BLaER1 treated with 17β-estradiol and CSF1 and Interleukin-3, amounts not matched to agents 10 nM and 100 nM (cell line): Measurements from ENCODE around the gene CRAT.
"Not testable (repeated sequence)": the region's sequence is repeated elsewhere in the genome, so short reads cannot be mapped to it uniquely, and the experiment has no call there.

ENCODE experiments used
- H3K27ac ChIP-seq, 11 experiments: shearing (Covaris generic); formaldehyde crosslinking; 2 replicates each; pipeline ENCODE4 v1.8.1; 2022
- H3K27me3 ChIP-seq, 11 experiments: shearing (Covaris generic); formaldehyde crosslinking; 2 replicates each; pipeline ENCODE4 v1.8.1; 2022
- H3K36me3 ChIP-seq, 11 experiments: shearing (Covaris generic); formaldehyde crosslinking; 2 replicates each; pipeline ENCODE4 v1.8.1; 2022
- H3K4me1 ChIP-seq, 10 experiments: shearing (Covaris generic); formaldehyde crosslinking; 2 replicates each; pipeline ENCODE4 v1.8.1; 2022
- H3K4me2 ChIP-seq, 11 experiments: shearing (Covaris generic); formaldehyde crosslinking; 2 replicates each; pipeline ENCODE4 v1.8.1; 2022
- H3K4me3 ChIP-seq, 10 experiments: shearing (Covaris generic); formaldehyde crosslinking; 2 replicates each; pipeline ENCODE4 v1.8.1; 2022
- H3K9ac ChIP-seq, 11 experiments: shearing (Covaris generic); formaldehyde crosslinking; 2 replicates each; pipeline ENCODE4 v1.8.1; 2022
- H3K9me3 ChIP-seq, 11 experiments: shearing (Covaris generic); formaldehyde crosslinking; replicated peaks in 1 of 11; 2 replicates each; pipeline ENCODE4 v1.8.1; 2022
- H4K20me1 ChIP-seq, 11 experiments: shearing (Covaris generic); formaldehyde crosslinking; 2 replicates each; pipeline ENCODE4 v1.8.1; 2022
- Cebpa-rat ChIP-seq, 11 experiments: shearing (Covaris generic); IDR thresholded peaks; 2 replicates each; pipeline ENCODE4 v1.8.1; 2022

CRAT gene

GRCh38 chr9:129136446-129137035 lies 25.9 kb upstream of the CRAT start:
- H3K27me3 ChIP-seq: no peaks in the 10 kb centered on the region
- peak overlapping the region in 1 of 11 experiments; percentile 24; a peak in 2 of 22 replicates for H3K9ac ChIP-seq
- no peaks in the 10 kb centered on the region for H3K9me3 ChIP-seq
- no peak overlapping the region for H3K4me3 ChIP-seq
- H3K4me1 ChIP-seq: peaks cover 22 to 40% (median 32%) of the 10 kb centered on the region in 10 experiments
- peaks cover 0 to 5% (median 0%) of the 10 kb centered on the region in 11 experiments; a peak in 2 of 22 replicates for H4K20me1 ChIP-seq
- no peak overlapping the region for H3K4me2 ChIP-seq
- H3K36me3 ChIP-seq: peaks cover 64 to 74% (median 71%) of the 10 kb centered on the region in 11 experiments
- TF ChIP-seq Cebpa-rat (IDR thresholded peaks at IDR 0.05): no peak
- peak overlapping the region in 2 of 11 experiments; percentile 14 to 25; a peak in 1 of 22 replicates for H3K27ac ChIP-seq

GRCh38 chr9:129135476-129135875 lies 24.9 kb upstream of the CRAT start:
- Histone ChIP-seq H3K4me3 (no peak overlapping the region), H3K36me3 (peaks cover 74 to 85% (median 82%) of the 10 kb centered on the region in 11 experiments)
- TF ChIP-seq Cebpa-rat (IDR thresholded peaks at IDR 0.05): no peak

GRCh38 chr9:129133082-129133481 lies 22.5 kb upstream of the CRAT start:
- H3K27ac ChIP-seq: peak overlapping the region in 5 of 11 experiments; percentile 6 to 42 (median 24); a peak in 4 of 22 replicates
- H4K20me1 ChIP-seq: peaks cover 0 to 19% (median 0%) of the 10 kb centered on the region in 11 experiments; a peak in 6 of 22 replicates
- peaks cover 0 to 12% (median 4%) of the 10 kb centered on the region in 10 experiments; a peak in 12 of 20 replicates for H3K4me1 ChIP-seq
- H3K9ac ChIP-seq: peak overlapping the region in 9 of 11 experiments; percentile 4 to 56 (median 28); a peak in 9 of 22 replicates
- H3K27me3 ChIP-seq: no peaks in the 10 kb centered on the region
- H3K4me2 ChIP-seq: no peak overlapping the region
- H3K4me3 ChIP-seq: no peak overlapping the region
- H3K9me3 ChIP-seq: no peaks in the 10 kb centered on the region
- no peak for TF ChIP-seq Cebpa-rat (IDR thresholded peaks at IDR 0.05)
- peaks cover 85 to 100% (median 94%) of the 10 kb centered on the region in 11 experiments for H3K36me3 ChIP-seq

More at GRCh38 chr9:129135476-129135875, 24.9 kb upstream of the CRAT start:
- peak overlapping the region in 1 of 11 experiments; percentile 35; a peak in 1 of 22 replicates for H3K9ac ChIP-seq
- peaks cover 11 to 34% (median 23%) of the 10 kb centered on the region in 10 experiments for H3K4me1 ChIP-seq
- no peak overlapping the region for H3K4me2 ChIP-seq
- no peaks in the 10 kb centered on the region for H3K9me3 ChIP-seq
- no peaks in the 10 kb centered on the region for H3K27me3 ChIP-seq
- H4K20me1 ChIP-seq: peaks cover 0 to 12% (median 0%) of the 10 kb centered on the region in 11 experiments; a peak in 4 of 22 replicates
- no peak overlapping the region for H3K27ac ChIP-seq

- H3K27me3 ChIP-seq: no peaks in the 10 kb centered on the region
- no peak for TF ChIP-seq Cebpa-rat (IDR thresholded peaks at IDR 0.05)
- no peak overlapping the region for H3K4me3 ChIP-seq
- no peak overlapping the region for H3K27ac ChIP-seq
- no peaks in the 10 kb centered on the region for H3K9me3 ChIP-seq
- peaks cover 80 to 97% (median 90%) of the 10 kb centered on the region in 11 experiments for H3K36me3 ChIP-seq
- peak overlapping the region in 3 of 11 experiments; percentile 5 to 30 (median 28); a peak in 2 of 22 replicates for H3K4me2 ChIP-seq
- peaks cover 0 to 35% (median 4%) of the 10 kb centered on the region in 11 experiments; a peak in 9 of 22 replicates for H4K20me1 ChIP-seq
- peaks cover 8 to 24% (median 17%) of the 10 kb centered on the region in 10 experiments for H3K4me1 ChIP-seq
- peak overlapping the region in 3 of 11 experiments; percentile 1 to 13 (median 8); a peak in 1 of 22 replicates for H3K9ac ChIP-seq
Measured at GRCh38 chr9:129131300-129132145, 20.9 kb upstream of the CRAT start.

GRCh38 chr9:129130791-129131190 lies 20.2 kb upstream of the CRAT start:
- peaks cover 76 to 96% (median 84%) of the 10 kb centered on the region in 11 experiments for H3K36me3 ChIP-seq
- no peak overlapping the region for H3K4me2 ChIP-seq
- H3K4me3 ChIP-seq: no peak overlapping the region
- no peaks in the 10 kb centered on the region for H3K27me3 ChIP-seq
- no peaks in the 10 kb centered on the region for H3K9me3 ChIP-seq
- peaks cover 0 to 40% (median 4%) of the 10 kb centered on the region in 11 experiments; a peak in 9 of 22 replicates for H4K20me1 ChIP-seq
- H3K27ac ChIP-seq: no peak overlapping the region
- no peak overlapping the region for H3K9ac ChIP-seq
- TF ChIP-seq Cebpa-rat (IDR thresholded peaks at IDR 0.05): no peak
- peaks cover 15 to 32% (median 25%) of the 10 kb centered on the region in 10 experiments for H3K4me1 ChIP-seq

GRCh38 chr9:129130271-129130670 lies 19.7 kb upstream of the CRAT start:
- not testable (repeated sequence) for H3K27ac ChIP-seq, H3K4me2 ChIP-seq, H3K9ac ChIP-seq, H3K4me3 ChIP-seq, H3K27me3 ChIP-seq, H3K9me3 ChIP-seq
- peaks cover 0 to 40% (median 4%) of the 10 kb centered on the region in 11 experiments; a peak in 9 of 22 replicates for H4K20me1 ChIP-seq
- H3K4me1 ChIP-seq: peaks cover 21 to 37% (median 30%) of the 10 kb centered on the region in 10 experiments
- H3K36me3 ChIP-seq: peaks cover 74 to 96% (median 84%) of the 10 kb centered on the region in 11 experiments

GRCh38 chr9:129128689-129129088 lies 18.1 kb upstream of the CRAT start:
- H3K9ac ChIP-seq: peak overlapping the region in 2 of 11 experiments; percentile 2 to 3; a peak in 1 of 22 replicates
- peaks cover 31 to 52% (median 43%) of the 10 kb centered on the region in 10 experiments for H3K4me1 ChIP-seq
- H3K4me3 ChIP-seq: no peak overlapping the region
- H3K27ac ChIP-seq: no peak overlapping the region; a peak in 1 of 22 replicates
- no peaks in the 10 kb centered on the region for H3K27me3 ChIP-seq
- H4K20me1 ChIP-seq: peaks cover 0 to 40% (median 5%) of the 10 kb centered on the region in 11 experiments; a peak in 10 of 22 replicates
- H3K4me2 ChIP-seq: no peak overlapping the region
- no peak for TF ChIP-seq Cebpa-rat (IDR thresholded peaks at IDR 0.05)
- no peaks in the 10 kb centered on the region for H3K9me3 ChIP-seq
- H3K36me3 ChIP-seq: peaks cover 72 to 96% (median 87%) of the 10 kb centered on the region in 11 experiments

- H4K20me1 ChIP-seq: peaks cover 0 to 47% (median 13%) of the 10 kb centered on the region in 11 experiments; a peak in 10 of 22 replicates
- peak overlapping the region in 10 of 11 experiments; percentile 3 to 76 (median 64); a peak in 18 of 22 replicates for H3K27ac ChIP-seq
- H3K36me3 ChIP-seq: peaks cover 72 to 96% (median 86%) of the 10 kb centered on the region in 11 experiments
- H3K9me3 ChIP-seq: no peaks in the 10 kb centered on the region
- peak overlapping the region; percentile 9 to 70 (median 51); a peak in 18 of 22 replicates for H3K9ac ChIP-seq
- peak overlapping the region; percentile 39 to 93 (median 71) for H3K4me2 ChIP-seq
- H3K4me3 ChIP-seq: no peak overlapping the region
- no peak for TF ChIP-seq Cebpa-rat (IDR thresholded peaks at IDR 0.05)
- peaks cover 31 to 49% (median 41%) of the 10 kb centered on the region in 10 experiments for H3K4me1 ChIP-seq
- no peaks in the 10 kb centered on the region for H3K27me3 ChIP-seq
Measured at GRCh38 chr9:129126749-129127618, 16.4 kb upstream of the CRAT start.
